GM21723 (cell line): ENCODE data around the gene TOGARAM1.
"Not testable (repeated sequence)": the region's sequence is repeated elsewhere in the genome, so short reads cannot be mapped to it uniquely, and the experiment has no call there.

Experiments used
- ATAC-seq: cut with Tn5 transposase; IDR thresholded peaks from one replicate; pipeline ENCODE4 v1.9.1; 2021; ENCODE audit warnings: mild to moderate bottlenecking, moderate library complexity; ENCODE audit not compliant: unreplicated experiment

The TOGARAM1 gene

GRCh38 chr14:45038865-45039264 lies 76.9 kb downstream of the TOGARAM1 start:
- no peak for ATAC-seq

- ATAC-seq = no peak
Measured at GRCh38 chr14:45039390-45039789, 77.4 kb downstream of the TOGARAM1 start.

- no peak for ATAC-seq
Measured at GRCh38 chr14:45041641-45042040, 79.7 kb downstream of the TOGARAM1 start.

GRCh38 chr14:45044638-45045037 lies 82.6 kb downstream of the TOGARAM1 start:
- ATAC-seq = no peak

- ATAC-seq = no peak
Measured at GRCh38 chr14:45048385-45048784, 86.4 kb downstream of the TOGARAM1 start.

GRCh38 chr14:45051180-45051579 lies 89.2 kb downstream of the TOGARAM1 start:
- ATAC-seq = no peak

- no peak for ATAC-seq
Measured at GRCh38 chr14:45051896-45052295, 89.9 kb downstream of the TOGARAM1 start.

GRCh38 chr14:45057349-45057748 lies 95.4 kb downstream of the TOGARAM1 start:
- ATAC-seq = no peak

- no peak for ATAC-seq
Measured at GRCh38 chr14:45057881-45058364, 95.9 kb downstream of the TOGARAM1 start.

- no peak for ATAC-seq
Measured at GRCh38 chr14:45060551-45060950, 98.6 kb downstream of the TOGARAM1 start.

- ATAC-seq = no peak
Measured at GRCh38 chr14:45065540-45065939, 103.5 kb downstream of the TOGARAM1 start.

- ATAC-seq = no peak
Measured at GRCh38 chr14:45065956-45066355, 104.0 kb downstream of the TOGARAM1 start.

- ATAC-seq = no peak
Measured at GRCh38 chr14:45066667-45067066, 104.7 kb downstream of the TOGARAM1 start.

GRCh38 chr14:45068396-45068795 lies 106.4 kb downstream of the TOGARAM1 start:
- ATAC-seq = no peak

- no peak for ATAC-seq
Measured at GRCh38 chr14:45070215-45070614, 108.2 kb downstream of the TOGARAM1 start.

GRCh38 chr14:45072126-45072525 lies 110.1 kb downstream of the TOGARAM1 start:
- no peak for ATAC-seq

GRCh38 chr14:45073231-45073879 lies 111.4 kb downstream of the TOGARAM1 start:
- ATAC-seq = no peak

- ATAC-seq = no peak
Measured at GRCh38 chr14:45078323-45078722, 116.3 kb downstream of the TOGARAM1 start.

- not testable (repeated sequence) for ATAC-seq
Measured at GRCh38 chr14:45080416-45080968, 118.5 kb downstream of the TOGARAM1 start.

GRCh38 chr14:45081096-45081495 lies 119.1 kb downstream of the TOGARAM1 start:
- ATAC-seq = not testable (repeated sequence)

GRCh38 chr14:45082420-45082819 lies 120.4 kb downstream of the TOGARAM1 start:
- ATAC-seq = no peak

- ATAC-seq = no peak
Measured at GRCh38 chr14:45083617-45083975, 121.6 kb downstream of the TOGARAM1 start.
